PC-9 (cell line): ENCODE data around the gene LBH.

Experiments used
- EZH2 ChIP-seq: fragments of 200-600 bp; sonication (generic); IDR thresholded peaks from 2 replicates; pipeline ENCODE4 v1.8.0; 2017; ENCODE audit warnings: antibody characterized with exemption, low read depth
- TF ChIP-seq, protein P1 (sequence below): fragments of 200-600 bp; sonication (generic); conservative IDR thresholded peaks from 2 replicates; pipeline ENCODE4 v1.6.1; 2017; ENCODE audit warnings: mixed run types, antibody characterized with exemption, mild to moderate bottlenecking, moderate library complexity

DNA sequence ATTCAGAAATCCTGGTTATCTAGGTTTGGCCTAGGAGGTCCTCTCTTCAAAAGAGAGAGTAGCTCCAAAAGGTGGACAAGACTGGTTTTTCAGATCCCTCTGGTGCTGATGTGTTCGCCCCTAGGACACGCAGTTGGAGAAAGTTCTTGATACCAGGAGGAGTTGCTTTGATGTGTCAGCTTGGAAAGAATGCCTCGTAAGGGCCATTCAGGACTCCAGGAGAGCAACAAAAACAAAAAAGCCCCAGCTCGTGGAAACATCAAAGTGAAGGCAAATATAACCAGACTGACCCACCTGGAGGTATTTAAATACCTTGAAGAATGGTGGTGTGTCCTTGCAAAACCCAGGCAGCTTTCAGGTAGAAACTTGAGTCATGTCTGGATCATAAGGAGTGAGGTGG is 12.5 kb upstream of the LBH start:
- TF ChIP-seq, protein P1, sequence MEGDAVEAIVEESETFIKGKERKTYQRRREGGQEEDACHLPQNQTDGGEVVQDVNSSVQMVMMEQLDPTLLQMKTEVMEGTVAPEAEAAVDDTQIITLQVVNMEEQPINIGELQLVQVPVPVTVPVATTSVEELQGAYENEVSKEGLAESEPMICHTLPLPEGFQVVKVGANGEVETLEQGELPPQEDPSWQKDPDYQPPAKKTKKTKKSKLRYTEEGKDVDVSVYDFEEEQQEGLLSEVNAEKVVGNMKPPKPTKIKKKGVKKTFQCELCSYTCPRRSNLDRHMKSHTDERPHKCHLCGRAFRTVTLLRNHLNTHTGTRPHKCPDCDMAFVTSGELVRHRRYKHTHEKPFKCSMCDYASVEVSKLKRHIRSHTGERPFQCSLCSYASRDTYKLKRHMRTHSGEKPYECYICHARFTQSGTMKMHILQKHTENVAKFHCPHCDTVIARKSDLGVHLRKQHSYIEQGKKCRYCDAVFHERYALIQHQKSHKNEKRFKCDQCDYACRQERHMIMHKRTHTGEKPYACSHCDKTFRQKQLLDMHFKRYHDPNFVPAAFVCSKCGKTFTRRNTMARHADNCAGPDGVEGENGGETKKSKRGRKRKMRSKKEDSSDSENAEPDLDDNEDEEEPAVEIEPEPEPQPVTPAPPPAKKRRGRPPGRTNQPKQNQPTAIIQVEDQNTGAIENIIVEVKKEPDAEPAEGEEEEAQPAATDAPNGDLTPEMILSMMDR: no peak
- no peak for TF ChIP-seq EZH2
